Measurements from ENCODE around the gene CORIN.

CORIN gene

GRCh38 chr4:47873877-47874541, 36.1 kb upstream of the CORIN start:
- Mint-ChIP-seq H3K4me1 (no peaks in the 10 kb centered on the region), H3K27ac (no peak overlapping the region), H3K9me3 (peaks cover 30% of the 10 kb centered on the region), H3K36me3 (ENCODE audit: low read depth) (peaks cover 82% of the 10 kb centered on the region), H3K4me3 (no peak overlapping the region), H3K27me3 (ENCODE audit: low read depth) (no peaks in the 10 kb centered on the region)
- TF ChIP-seq, protein P1, sequence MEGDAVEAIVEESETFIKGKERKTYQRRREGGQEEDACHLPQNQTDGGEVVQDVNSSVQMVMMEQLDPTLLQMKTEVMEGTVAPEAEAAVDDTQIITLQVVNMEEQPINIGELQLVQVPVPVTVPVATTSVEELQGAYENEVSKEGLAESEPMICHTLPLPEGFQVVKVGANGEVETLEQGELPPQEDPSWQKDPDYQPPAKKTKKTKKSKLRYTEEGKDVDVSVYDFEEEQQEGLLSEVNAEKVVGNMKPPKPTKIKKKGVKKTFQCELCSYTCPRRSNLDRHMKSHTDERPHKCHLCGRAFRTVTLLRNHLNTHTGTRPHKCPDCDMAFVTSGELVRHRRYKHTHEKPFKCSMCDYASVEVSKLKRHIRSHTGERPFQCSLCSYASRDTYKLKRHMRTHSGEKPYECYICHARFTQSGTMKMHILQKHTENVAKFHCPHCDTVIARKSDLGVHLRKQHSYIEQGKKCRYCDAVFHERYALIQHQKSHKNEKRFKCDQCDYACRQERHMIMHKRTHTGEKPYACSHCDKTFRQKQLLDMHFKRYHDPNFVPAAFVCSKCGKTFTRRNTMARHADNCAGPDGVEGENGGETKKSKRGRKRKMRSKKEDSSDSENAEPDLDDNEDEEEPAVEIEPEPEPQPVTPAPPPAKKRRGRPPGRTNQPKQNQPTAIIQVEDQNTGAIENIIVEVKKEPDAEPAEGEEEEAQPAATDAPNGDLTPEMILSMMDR (IDR thresholded peaks at IDR 0.05; ENCODE audit: unreplicated experiment in 3 of 3): no peak

DNA sequence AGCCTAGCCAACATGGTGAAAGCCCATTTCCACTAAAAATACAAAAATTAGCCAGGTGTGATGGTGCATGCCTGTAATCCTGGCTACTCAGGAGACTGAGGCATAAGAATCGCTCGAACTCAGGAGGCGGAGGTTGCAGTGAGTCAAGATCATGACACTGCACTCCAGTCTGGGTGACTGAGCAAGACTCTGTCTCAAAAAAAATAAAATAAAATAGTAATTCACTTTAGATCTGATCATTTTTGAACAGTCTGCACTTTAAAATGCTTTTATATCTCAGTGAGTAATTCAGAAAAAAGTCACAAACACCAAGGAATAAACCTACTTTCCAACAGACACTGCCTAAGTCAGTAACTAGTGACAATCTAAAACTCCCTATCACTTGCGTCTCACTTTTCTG, 25.6 kb upstream of the CORIN start:
- no peaks in the 10 kb centered on the region for H3K9me3 Mint-ChIP-seq
- H3K36me3 Mint-ChIP-seq (ENCODE audit: low read depth): peaks cover 41% of the 10 kb centered on the region
- H3K4me1 Mint-ChIP-seq: peaks cover 4% of the 10 kb centered on the region
- H3K27ac Mint-ChIP-seq: peak overlapping the region in 1 of 3 experiments; percentile 79
- H3K27me3 Mint-ChIP-seq (ENCODE audit: low read depth): no peaks in the 10 kb centered on the region
- H3K4me3 Mint-ChIP-seq: no peak overlapping the region
- TF ChIP-seq, protein P1 (IDR thresholded peaks at IDR 0.05; ENCODE audit: unreplicated experiment in 3 of 3): no peak

- Mint-ChIP-seq H3K27ac (no peak overlapping the region), H3K36me3 (ENCODE audit: low read depth) (peaks cover 29% of the 10 kb centered on the region), H3K9me3 (no peaks in the 10 kb centered on the region), H3K4me1 (peaks cover 4% of the 10 kb centered on the region), H3K27me3 (ENCODE audit: low read depth) (no peaks in the 10 kb centered on the region), H3K4me3 (no peak overlapping the region)
- TF ChIP-seq, protein P1 (IDR thresholded peaks at IDR 0.05; ENCODE audit: unreplicated experiment in 3 of 3): no peak
Observed at GRCh38 chr4:47862297-47862696, 24.4 kb upstream of the CORIN start.

GRCh38 chr4:47860305-47860704, 22.4 kb upstream of the CORIN start:
- H3K4me1 Mint-ChIP-seq: peaks cover 4% of the 10 kb centered on the region
- no peak overlapping the region for H3K27ac Mint-ChIP-seq
- H3K36me3 Mint-ChIP-seq (ENCODE audit: low read depth): peaks cover 25% of the 10 kb centered on the region
- TF ChIP-seq, protein P1 (IDR thresholded peaks at IDR 0.05; ENCODE audit: unreplicated experiment in 3 of 3): no peak
- H3K9me3 Mint-ChIP-seq: no peaks in the 10 kb centered on the region
- H3K4me3 Mint-ChIP-seq: no peak overlapping the region
- no peaks in the 10 kb centered on the region for H3K27me3 Mint-ChIP-seq (ENCODE audit: low read depth)

DNA sequence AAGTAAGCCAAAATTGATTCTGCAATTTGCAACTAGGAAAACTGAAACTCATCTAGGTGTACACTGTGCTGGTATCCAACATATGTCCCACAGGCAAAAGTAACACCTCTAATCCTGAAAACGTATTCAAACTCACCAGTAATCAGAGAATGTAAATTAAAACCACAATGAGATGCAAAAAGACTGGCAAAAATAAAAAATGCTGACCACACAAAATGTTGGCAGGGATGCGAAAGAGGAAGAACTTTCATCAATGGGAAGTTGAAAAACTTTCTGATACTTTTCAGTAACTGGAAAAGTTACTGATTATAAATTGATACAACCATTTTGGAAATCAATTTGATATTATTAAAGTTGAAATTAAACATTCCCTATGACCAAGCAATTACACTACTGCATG, 20.1 kb upstream of the CORIN start:
- peaks cover 40% of the 10 kb centered on the region for H3K36me3 Mint-ChIP-seq (ENCODE audit: low read depth)
- H3K27ac Mint-ChIP-seq: no peak overlapping the region
- no peak overlapping the region for H3K4me3 Mint-ChIP-seq
- H3K9me3 Mint-ChIP-seq: no peaks in the 10 kb centered on the region
- TF ChIP-seq, protein P1 (IDR thresholded peaks at IDR 0.05; ENCODE audit: unreplicated experiment in 3 of 3): no peak
- no peaks in the 10 kb centered on the region for H3K27me3 Mint-ChIP-seq (ENCODE audit: low read depth)
- no peaks in the 10 kb centered on the region for H3K4me1 Mint-ChIP-seq

DNA sequence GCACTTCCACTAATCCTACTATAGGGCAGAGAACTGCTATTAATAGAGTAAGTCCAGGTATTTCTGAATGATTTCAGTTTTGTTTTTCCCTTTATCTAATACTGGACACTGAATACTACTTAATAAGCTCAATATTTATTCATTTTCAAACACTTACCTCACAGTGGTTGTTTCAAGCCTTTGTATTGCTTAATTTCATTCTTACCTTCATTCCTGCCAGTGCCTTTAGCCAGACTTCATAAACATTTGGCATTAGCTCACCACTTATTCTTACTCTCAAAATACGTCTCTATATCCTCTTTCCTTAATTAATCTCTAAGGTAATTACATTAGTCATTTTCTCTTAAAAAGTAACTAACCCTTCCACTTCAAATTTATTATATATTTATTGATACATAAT, 18.8 kb upstream of the CORIN start:
- peak overlapping the region in 1 of 3 experiments; percentile 42 for H3K27ac Mint-ChIP-seq

More for the DNA sequence above, 18.8 kb upstream of the CORIN start:
- Mint-ChIP-seq H3K36me3 (ENCODE audit: low read depth) (peaks cover 40% of the 10 kb centered on the region), H3K27me3 (ENCODE audit: low read depth) (no peaks in the 10 kb centered on the region), H3K4me1 (peaks cover 12% of the 10 kb centered on the region), H3K9me3 (no peaks in the 10 kb centered on the region), H3K4me3 (no peak overlapping the region)
- TF ChIP-seq, protein P1 (IDR thresholded peaks at IDR 0.05; ENCODE audit: unreplicated experiment in 3 of 3): no peak

All from nephron (organoid).